Endothelial cell (in vitro differentiated cells): Measurements from ENCODE around the gene CCDC136. TPM values are rescaled to one million over a fixed set of nuclear protein-coding genes. Genes with fewer than 3 reads are reported as not detected.

Experiments
- DNase-seq: peaks from one replicate; pipeline ENCODE4 v3.0.0; 2021; ENCODE audit warnings: low spot score
- H3K27ac Mint-ChIP-seq: one replicate; pipeline ENCODE4 v1.8.0; 2021; ENCODE audit warnings: mixed read lengths, inconsistent platforms; ENCODE audit not compliant: unreplicated experiment
- H3K27me3 Mint-ChIP-seq: one replicate; pipeline ENCODE4 v1.8.0; 2021; ENCODE audit warnings: mild to moderate bottlenecking, moderate library complexity, mixed read lengths, inconsistent platforms; ENCODE audit not compliant: unreplicated experiment
- H3K36me3 Mint-ChIP-seq: one replicate; pipeline ENCODE4 v1.8.0; 2021; ENCODE audit warnings: mild to moderate bottlenecking, low read depth, mixed read lengths, inconsistent platforms; ENCODE audit not compliant: unreplicated experiment
- H3K4me1 Mint-ChIP-seq: one replicate; pipeline ENCODE4 v1.8.0; 2021; ENCODE audit warnings: mild to moderate bottlenecking, mixed read lengths, inconsistent platforms; ENCODE audit not compliant: unreplicated experiment
- H3K4me3 Mint-ChIP-seq: one replicate; pipeline ENCODE4 v1.8.0; 2021; ENCODE audit warnings: mild to moderate bottlenecking, mixed read lengths, inconsistent platforms; ENCODE audit not compliant: unreplicated experiment
- H3K9me3 Mint-ChIP-seq: one replicate; pipeline ENCODE4 v1.8.0; 2021; ENCODE audit warnings: mixed read lengths, inconsistent platforms; ENCODE audit not compliant: unreplicated experiment
- long read RNA-seq: library from polyadenylated mRNA; unstranded; transcript quantifications from one replicate; pipeline ENCODE4 v2.0.0, GENCODE V29; 2020; ENCODE audit not compliant: unreplicated experiment
- total RNA-seq: library from RNA; stranded (reverse); fragmentation: NEBNext Ultra II Directional; extraction: Animal tissue kit (Norgen Biotek cat#: 25700); gene quantifications from one replicate; pipeline ENCODE4 v1.2.1, GENCODE V29; 2021; ENCODE audit not compliant: unreplicated experiment
- TF ChIP-seq, protein P1 (sequence below): fragments of 200-600 bp; sonication (generic); IDR thresholded peaks from one replicate; pipeline ENCODE4 v1.5.0; 2021; ENCODE audit warnings: antibody characterized with exemption; ENCODE audit not compliant: unreplicated experiment

The CCDC136 gene
- total RNA-seq: 31.5 TPM
- long read RNA-seq, partial matches to known transcripts: 0 of 1 reads
- long read RNA-seq, other reads (novel, unspliced or antisense): 1 of 1 reads

GRCh38 chr7:128791121-128791971 is at the start of gene CCDC136:
Gene CCDC136, plus strand, starts transcription at chr7:128791968. Its CDS starts 444 bp downstream, at chr7:128792412.
- peak within 1 kb of the TSS; percentile 83 for H3K4me3 Mint-ChIP-seq
- TF ChIP-seq, protein P1, sequence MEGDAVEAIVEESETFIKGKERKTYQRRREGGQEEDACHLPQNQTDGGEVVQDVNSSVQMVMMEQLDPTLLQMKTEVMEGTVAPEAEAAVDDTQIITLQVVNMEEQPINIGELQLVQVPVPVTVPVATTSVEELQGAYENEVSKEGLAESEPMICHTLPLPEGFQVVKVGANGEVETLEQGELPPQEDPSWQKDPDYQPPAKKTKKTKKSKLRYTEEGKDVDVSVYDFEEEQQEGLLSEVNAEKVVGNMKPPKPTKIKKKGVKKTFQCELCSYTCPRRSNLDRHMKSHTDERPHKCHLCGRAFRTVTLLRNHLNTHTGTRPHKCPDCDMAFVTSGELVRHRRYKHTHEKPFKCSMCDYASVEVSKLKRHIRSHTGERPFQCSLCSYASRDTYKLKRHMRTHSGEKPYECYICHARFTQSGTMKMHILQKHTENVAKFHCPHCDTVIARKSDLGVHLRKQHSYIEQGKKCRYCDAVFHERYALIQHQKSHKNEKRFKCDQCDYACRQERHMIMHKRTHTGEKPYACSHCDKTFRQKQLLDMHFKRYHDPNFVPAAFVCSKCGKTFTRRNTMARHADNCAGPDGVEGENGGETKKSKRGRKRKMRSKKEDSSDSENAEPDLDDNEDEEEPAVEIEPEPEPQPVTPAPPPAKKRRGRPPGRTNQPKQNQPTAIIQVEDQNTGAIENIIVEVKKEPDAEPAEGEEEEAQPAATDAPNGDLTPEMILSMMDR: no peak
- H3K4me1 Mint-ChIP-seq: peaks cover 15% of the 10 kb centered on the region
- DNase-seq: peak; percentile 58
- H3K27ac Mint-ChIP-seq: no peak within 1 kb of the TSS
- no peaks in the 10 kb centered on the region for H3K9me3 Mint-ChIP-seq
- peaks cover 12% of the 10 kb centered on the region for H3K36me3 Mint-ChIP-seq
- H3K27me3 Mint-ChIP-seq: peaks cover 4% of the 10 kb centered on the region

DNA sequence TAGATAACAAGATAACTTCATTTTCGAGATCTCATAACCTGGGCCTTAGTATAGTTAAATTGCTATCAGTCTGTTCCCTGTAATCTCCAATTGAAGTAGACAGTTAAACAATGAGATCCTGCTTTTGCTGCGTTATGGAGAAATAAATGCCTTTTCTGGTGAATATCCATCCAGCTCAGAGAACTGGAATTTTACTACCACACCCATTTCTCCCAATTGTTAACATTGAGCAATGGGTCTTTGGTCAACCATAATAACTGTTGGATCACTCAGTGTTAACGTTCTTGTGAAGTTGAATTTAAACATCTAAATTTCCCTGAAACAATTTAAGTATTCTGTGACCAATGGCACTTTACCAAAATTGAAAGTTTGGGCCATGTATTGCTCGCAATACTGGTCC is 49.6 kb upstream of the CCDC136 start:
- H3K27me3 Mint-ChIP-seq: peaks cover 6% of the 10 kb centered on the region
- peaks cover 39% of the 10 kb centered on the region for H3K4me1 Mint-ChIP-seq
- H3K27ac Mint-ChIP-seq: no peak overlapping the region
- H3K36me3 Mint-ChIP-seq: no peaks in the 10 kb centered on the region
- H3K4me3 Mint-ChIP-seq: peak overlapping the region; percentile 16
- DNase-seq: no peak
- TF ChIP-seq, protein P1: no peak
- no peaks in the 10 kb centered on the region for H3K9me3 Mint-ChIP-seq

- Mint-ChIP-seq H3K27ac (no peak overlapping the region), H3K9me3 (no peaks in the 10 kb centered on the region), H3K36me3 (no peaks in the 10 kb centered on the region), H3K4me3 (no peak overlapping the region), H3K27me3 (peaks cover 5% of the 10 kb centered on the region), H3K4me1 (peaks cover 34% of the 10 kb centered on the region)
- TF ChIP-seq, protein P1: no peak
- no peak for DNase-seq
These were observed 48.5 kb upstream of the CCDC136 start for GRCh38 chr7:128743112-128743772.

DNA sequence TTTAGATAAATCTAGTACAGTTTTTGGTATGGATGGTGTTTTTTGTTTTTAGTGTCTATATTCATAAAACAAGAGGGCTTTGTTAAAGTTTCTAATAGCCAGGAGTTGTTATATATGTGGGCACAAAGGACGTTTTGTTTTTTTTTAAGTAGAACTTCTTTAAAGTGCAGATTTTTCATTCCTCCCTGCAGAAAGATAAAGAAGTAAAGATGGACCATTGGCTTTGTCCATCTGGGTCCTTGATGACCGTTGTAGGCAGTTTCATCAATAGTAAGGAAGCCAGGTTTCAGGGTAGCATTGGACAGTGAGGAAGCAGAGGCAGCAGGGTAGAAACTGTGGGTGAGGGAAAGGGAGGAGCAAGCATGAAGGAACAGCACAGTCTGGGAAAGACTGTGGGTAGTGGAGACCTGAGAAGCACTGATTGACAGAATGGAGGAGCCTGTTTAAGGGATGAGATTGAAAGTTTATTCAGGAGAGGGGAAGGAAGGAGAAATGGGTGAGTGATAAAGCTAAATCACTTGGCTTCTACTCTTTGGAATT is 47.3 kb upstream of the CCDC136 start:
- no peak for DNase-seq
- Mint-ChIP-seq H3K4me1 (peaks cover 26% of the 10 kb centered on the region), H3K36me3 (peaks cover 2% of the 10 kb centered on the region), H3K4me3 (no peak overlapping the region), H3K27ac (no peak overlapping the region), H3K27me3 (peaks cover 5% of the 10 kb centered on the region), H3K9me3 (no peaks in the 10 kb centered on the region)
- TF ChIP-seq, protein P1: no peak
